GM23338 (cell line): ENCODE data around the gene KCNMB2. TPM values are rescaled to one million over a fixed set of nuclear protein-coding genes. Genes with fewer than 3 reads are reported as not detected.
A peak's percentile ranks its signal among the peaks of the same experiment; 100 is the strongest.

Source experiments
- ATAC-seq: fragments of 200-7000 bp; cut with Tn5 transposase; 3 replicates; pipeline ENCODE4 v1.9.1; 2020
- DNase-seq: peaks from one replicate; pipeline ENCODE4 v3.0.0-alpha.2; 2015; ENCODE audit warnings: low spot score
- H2AFZ ChIP-seq: fragments of 200-600 bp; sonication (generic); 2 replicates; pipeline ENCODE4 v1.8.0; 2016; ENCODE audit warnings: antibody characterized with exemption, mild to moderate bottlenecking, moderate library complexity
- H3F3A ChIP-seq: fragments of 200-600 bp; sonication (generic); replicated peaks from 2 replicates; pipeline ENCODE4 v1.8.0; 2017; ENCODE audit warnings: antibody characterized with exemption, mixed run types, low read depth
- H3K27ac ChIP-seq: fragments of 200-600 bp; sonication (generic); 2 replicates; pipeline ENCODE4 v1.6.1; 2016; ENCODE audit warnings: low read depth
- H3K27me3 ChIP-seq: fragments of 200-600 bp; sonication (generic); 2 replicates; pipeline ENCODE4 v1.8.0; 2016; ENCODE audit warnings: mild to moderate bottlenecking, mixed run types, moderate library complexity; ENCODE audit not compliant: insufficient read depth
- H3K36me3 ChIP-seq: fragments of 200-600 bp; sonication (generic); 2 replicates; pipeline ENCODE4 v1.8.0; 2016; ENCODE audit warnings: mild to moderate bottlenecking; ENCODE audit not compliant: insufficient read depth
- H3K4me1 ChIP-seq: fragments of 200-600 bp; sonication (generic); 2 replicates; pipeline ENCODE4 v1.8.0; 2016; ENCODE audit warnings: mild to moderate bottlenecking, moderate library complexity; ENCODE audit not compliant: insufficient read depth
- H3K4me2 ChIP-seq: fragments of 200-600 bp; sonication (generic); 2 replicates; pipeline ENCODE4 v1.7.1; 2017; ENCODE audit warnings: mixed run types
- H3K4me3 ChIP-seq: fragments of 200-600 bp; sonication (generic); 2 replicates; pipeline ENCODE4 v1.6.1; 2016; ENCODE audit warnings: mixed run types
- H3K79me2 ChIP-seq: fragments of 200-600 bp; sonication (generic); replicated peaks from 2 replicates; pipeline ENCODE4 v1.8.0; 2017; ENCODE audit warnings: mild to moderate bottlenecking; ENCODE audit not compliant: insufficient read depth
- H3K9me2 ChIP-seq: fragments of 200-600 bp; sonication (generic); 2 replicates; pipeline ENCODE4 v1.8.0; 2017; ENCODE audit not compliant: insufficient read depth
- H4K20me1 ChIP-seq: fragments of 200-600 bp; sonication (generic); replicated peaks from 2 replicates; pipeline ENCODE4 v1.8.0; 2017; ENCODE audit warnings: mild to moderate bottlenecking; ENCODE audit not compliant: insufficient read depth
- H3K27ac Mint-ChIP-seq: 2 replicates; pipeline ENCODE4 v1.8.0; 2020; ENCODE audit warnings: inconsistent platforms, mild to moderate bottlenecking, moderate library complexity, mixed read lengths
- H3K27me3 Mint-ChIP-seq: 3 replicates; pipeline ENCODE4 v1.8.0; 2022; ENCODE audit warnings: low read depth, mild to moderate bottlenecking, moderate library complexity, mixed read lengths, inconsistent platforms; ENCODE audit not compliant: insufficient read depth, poor library complexity
- H3K36me3 Mint-ChIP-seq: 3 replicates; pipeline ENCODE4 v1.8.0; 2021; ENCODE audit warnings: low read depth, mild to moderate bottlenecking, inconsistent platforms, moderate library complexity, mixed read lengths
- H3K4me1 Mint-ChIP-seq: 3 replicates; pipeline ENCODE4 v1.8.0; 2020; ENCODE audit warnings: mild to moderate bottlenecking, inconsistent platforms, mixed read lengths
- H3K4me3 Mint-ChIP-seq: 3 replicates; pipeline ENCODE4 v1.8.0; 2021; ENCODE audit warnings: moderate library complexity, mild to moderate bottlenecking, inconsistent platforms, mixed read lengths
- H3K9me3 Mint-ChIP-seq: 3 replicates; pipeline ENCODE4 v1.8.0; 2020; ENCODE audit warnings: moderate library complexity, mild to moderate bottlenecking, inconsistent platforms, mixed read lengths
- CREB1 ChIP-seq: fragments of 250-450 bp; sonication (Bioruptor Pico); IDR thresholded peaks from 2 replicates; pipeline ENCODE4 v1.5.0; 2020; ENCODE audit warnings: low read depth, mild to moderate bottlenecking, moderate library complexity
- EZH2 ChIP-seq: fragments of 200-600 bp; sonication (generic); IDR thresholded peaks from one replicate; pipeline ENCODE4 v1.8.0; 2017; ENCODE audit warnings: antibody characterized with exemption, mild to moderate bottlenecking, low read depth; ENCODE audit not compliant: unreplicated experiment
- JUNB ChIP-seq: IDR thresholded peaks from one replicate; pipeline ENCODE4 v1.6.1; 2016; ENCODE audit warnings: antibody characterized with exemption; ENCODE audit not compliant: unreplicated experiment
- NANOG ChIP-seq: IDR thresholded peaks from 2 replicates; pipeline ENCODE4 v1.6.1; 2016; ENCODE audit warnings: antibody characterized with exemption, borderline replicate concordance
- POLR2AphosphoS5 ChIP-seq: IDR thresholded peaks from 2 replicates; pipeline ENCODE4 v1.6.1; 2016; ENCODE audit warnings: antibody characterized with exemption, low read depth
- STAT1 ChIP-seq: IDR thresholded peaks from one replicate; pipeline ENCODE4 v1.6.1; 2016; ENCODE audit warnings: antibody characterized with exemption; ENCODE audit not compliant: unreplicated experiment
- ZNF331 ChIP-seq: fragments of 250-450 bp; sonication (Bioruptor Pico); IDR thresholded peaks from 2 replicates; pipeline ENCODE4 v1.5.0; 2020; ENCODE audit warnings: low read depth, mild to moderate bottlenecking, moderate library complexity
- polyA plus RNA-seq: library from polyadenylated mRNA; unstranded; fragments of >200 nt; fragmentation: Nextera tagmentation; extraction: Ambion mirVana; gene quantifications from 2 replicates; pipeline ENCODE4 v1.2.1, GENCODE V29; 2016
- total RNA-seq: library from RNA; depleted of rRNA; stranded (reverse); fragments of >200 nt; shearing (Covaris generic); gene quantifications from 2 replicates; pipeline ENCODE4 v1.2.3, GENCODE V29; 2014
- TF ChIP-seq, protein P1 (sequence below): IDR thresholded peaks from 2 replicates; pipeline ENCODE4 v1.6.1; 2016; ENCODE audit warnings: antibody characterized with exemption
- TF ChIP-seq, protein P2 (sequence below), 2 experiments: fragments of 200-600 bp in 1 of 2; sonication (generic) in 1 of 2; conservative IDR thresholded peaks; 2 replicates each; pipeline versions ENCODE4 v1.5.1 to v1.6.1; 2016 to 2017; ENCODE audit warnings: antibody characterized with exemption in 2 of 2, low read depth in 2 of 2, mild to moderate bottlenecking in 2 of 2, moderate library complexity in 1 of 2

KCNMB2 gene
- total and polyA plus RNA-seq, 2 experiments from 2014 or later = 0.53 TPM; not detected in 1

DNA sequence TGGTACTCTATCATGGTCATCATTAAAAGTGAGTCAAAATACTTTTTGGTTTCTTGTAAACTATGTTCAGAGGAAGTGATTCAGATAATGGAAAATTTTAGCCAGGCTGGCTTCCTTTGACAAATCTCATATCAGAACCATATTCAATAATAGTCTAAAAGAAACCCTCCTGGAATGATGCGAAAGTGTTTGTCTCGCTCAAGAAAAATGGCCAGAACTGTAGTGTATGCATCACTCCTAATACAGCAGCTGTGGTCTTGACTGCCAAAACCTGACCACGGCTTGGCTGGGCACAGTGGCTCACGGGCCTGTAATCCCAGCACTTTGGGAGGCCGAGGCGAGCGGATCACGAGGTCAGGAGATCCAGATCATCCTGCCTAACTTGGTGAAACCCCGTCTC is 35.6 kb upstream of the KCNMB2 start:
- no peaks in the 10 kb centered on the region for H3K27me3 Mint-ChIP-seq
- H3K4me3 ChIP-seq = no peak overlapping the region
- H3K79me2 ChIP-seq = no peaks in the 10 kb centered on the region
- TF ChIP-seq JUNB (no peak), EZH2 (no peak), POLR2AphosphoS5 (no peak), NANOG (no peak), ZNF331 (CRISPR knock-in tag) (no peak)
- TF ChIP-seq, protein P1, sequence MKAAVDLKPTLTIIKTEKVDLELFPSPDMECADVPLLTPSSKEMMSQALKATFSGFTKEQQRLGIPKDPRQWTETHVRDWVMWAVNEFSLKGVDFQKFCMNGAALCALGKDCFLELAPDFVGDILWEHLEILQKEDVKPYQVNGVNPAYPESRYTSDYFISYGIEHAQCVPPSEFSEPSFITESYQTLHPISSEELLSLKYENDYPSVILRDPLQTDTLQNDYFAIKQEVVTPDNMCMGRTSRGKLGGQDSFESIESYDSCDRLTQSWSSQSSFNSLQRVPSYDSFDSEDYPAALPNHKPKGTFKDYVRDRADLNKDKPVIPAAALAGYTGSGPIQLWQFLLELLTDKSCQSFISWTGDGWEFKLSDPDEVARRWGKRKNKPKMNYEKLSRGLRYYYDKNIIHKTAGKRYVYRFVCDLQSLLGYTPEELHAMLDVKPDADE = no peak
- no peak overlapping the region for H3K27ac ChIP-seq
- H2AFZ ChIP-seq = no peak overlapping the region
- no peaks in the 10 kb centered on the region for H3K4me1 Mint-ChIP-seq
- no peaks in the 10 kb centered on the region for H3K4me1 ChIP-seq
- no peak overlapping the region for H3K4me3 Mint-ChIP-seq
- H3K4me2 ChIP-seq = no peak overlapping the region
- ATAC-seq (no peak), DNase-seq (no peak)
- H4K20me1 ChIP-seq = no peaks in the 10 kb centered on the region
- H3K9me2 ChIP-seq = peaks cover 5% of the 10 kb centered on the region; the same call in 1 of the 2 replicates
- no peaks in the 10 kb centered on the region for H3F3A ChIP-seq
- H3K27ac Mint-ChIP-seq = no peak overlapping the region
- H3K27me3 ChIP-seq = no peaks in the 10 kb centered on the region
- H3K9me3 Mint-ChIP-seq = peaks cover 23% of the 10 kb centered on the region
- no peaks in the 10 kb centered on the region; the same call in 1 of the 2 replicates for H3K36me3 ChIP-seq
- peaks cover 20% of the 10 kb centered on the region; the same call in 2 of the 3 replicates for H3K36me3 Mint-ChIP-seq

DNA sequence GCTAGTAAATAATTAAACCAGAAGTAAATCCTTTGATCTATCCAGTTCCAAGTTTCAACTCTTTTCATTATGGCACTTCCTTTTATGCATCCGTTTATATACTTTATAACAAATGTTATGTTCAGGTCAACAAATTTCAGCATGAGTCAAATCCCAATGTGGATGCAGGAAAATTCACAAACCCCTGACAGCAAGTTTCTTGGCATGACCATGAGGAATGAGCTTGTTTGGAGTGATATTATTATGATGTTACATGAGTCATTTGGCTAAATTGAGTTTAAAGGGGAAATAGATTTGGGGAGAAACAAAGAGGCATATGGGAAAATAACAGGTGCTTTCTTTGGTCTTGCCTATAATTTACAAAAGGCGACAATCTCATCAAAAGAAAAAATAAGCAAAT is 32.1 kb upstream of the KCNMB2 start:
- no peak overlapping the region for H3K4me3 Mint-ChIP-seq
- H3F3A ChIP-seq = no peaks in the 10 kb centered on the region
- no peaks in the 10 kb centered on the region for H3K4me1 ChIP-seq
- H3K4me2 ChIP-seq = no peak overlapping the region
- H3K36me3 ChIP-seq = no peaks in the 10 kb centered on the region
- TF ChIP-seq, protein P2, sequence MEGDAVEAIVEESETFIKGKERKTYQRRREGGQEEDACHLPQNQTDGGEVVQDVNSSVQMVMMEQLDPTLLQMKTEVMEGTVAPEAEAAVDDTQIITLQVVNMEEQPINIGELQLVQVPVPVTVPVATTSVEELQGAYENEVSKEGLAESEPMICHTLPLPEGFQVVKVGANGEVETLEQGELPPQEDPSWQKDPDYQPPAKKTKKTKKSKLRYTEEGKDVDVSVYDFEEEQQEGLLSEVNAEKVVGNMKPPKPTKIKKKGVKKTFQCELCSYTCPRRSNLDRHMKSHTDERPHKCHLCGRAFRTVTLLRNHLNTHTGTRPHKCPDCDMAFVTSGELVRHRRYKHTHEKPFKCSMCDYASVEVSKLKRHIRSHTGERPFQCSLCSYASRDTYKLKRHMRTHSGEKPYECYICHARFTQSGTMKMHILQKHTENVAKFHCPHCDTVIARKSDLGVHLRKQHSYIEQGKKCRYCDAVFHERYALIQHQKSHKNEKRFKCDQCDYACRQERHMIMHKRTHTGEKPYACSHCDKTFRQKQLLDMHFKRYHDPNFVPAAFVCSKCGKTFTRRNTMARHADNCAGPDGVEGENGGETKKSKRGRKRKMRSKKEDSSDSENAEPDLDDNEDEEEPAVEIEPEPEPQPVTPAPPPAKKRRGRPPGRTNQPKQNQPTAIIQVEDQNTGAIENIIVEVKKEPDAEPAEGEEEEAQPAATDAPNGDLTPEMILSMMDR (conservative IDR thresholded peaks at IDR 0.05; ENCODE audit: low read depth in 2 of 2) = no peak
- no peak for TF ChIP-seq STAT1
- TF ChIP-seq CREB1 (CRISPR knock-in tag) = no peak
- TF ChIP-seq ZNF331 (CRISPR knock-in tag) = no peak
- TF ChIP-seq JUNB = no peak
- no peak overlapping the region for H3K27ac ChIP-seq
- peak overlapping the region; percentile 12; the same call in 1 of the 2 replicates for H2AFZ ChIP-seq
- H3K9me2 ChIP-seq = peaks cover 5% of the 10 kb centered on the region; the same call in 1 of the 2 replicates
- H3K4me3 ChIP-seq = no peak overlapping the region
- H3K9me3 Mint-ChIP-seq = no peaks in the 10 kb centered on the region
- no peaks in the 10 kb centered on the region for H3K27me3 ChIP-seq
- H3K27ac Mint-ChIP-seq = no peak overlapping the region
- DNase-seq (no peak), ATAC-seq (no peak)
- H3K79me2 ChIP-seq = no peaks in the 10 kb centered on the region
- no peaks in the 10 kb centered on the region for H4K20me1 ChIP-seq
- H3K36me3 Mint-ChIP-seq = no peaks in the 10 kb centered on the region
- no peaks in the 10 kb centered on the region for H3K27me3 Mint-ChIP-seq
- H3K4me1 Mint-ChIP-seq = no peaks in the 10 kb centered on the region
